GM12874 (cell line): ENCODE measurements around the gene NCBP3.

Experiments
- CTCF ChIP-seq: IDR thresholded peaks from 2 replicates; pipeline ENCODE4 v1.5.1; 2011; ENCODE audit warnings: low read depth, mild to moderate bottlenecking, control low read depth, low read length, moderate library complexity; ENCODE audit not compliant: insufficient read depth

The NCBP3 gene

GRCh38 chr17:3754066-3754457, 92.0 kb downstream of the NCBP3 start:
- TF ChIP-seq CTCF: no peak

DNA sequence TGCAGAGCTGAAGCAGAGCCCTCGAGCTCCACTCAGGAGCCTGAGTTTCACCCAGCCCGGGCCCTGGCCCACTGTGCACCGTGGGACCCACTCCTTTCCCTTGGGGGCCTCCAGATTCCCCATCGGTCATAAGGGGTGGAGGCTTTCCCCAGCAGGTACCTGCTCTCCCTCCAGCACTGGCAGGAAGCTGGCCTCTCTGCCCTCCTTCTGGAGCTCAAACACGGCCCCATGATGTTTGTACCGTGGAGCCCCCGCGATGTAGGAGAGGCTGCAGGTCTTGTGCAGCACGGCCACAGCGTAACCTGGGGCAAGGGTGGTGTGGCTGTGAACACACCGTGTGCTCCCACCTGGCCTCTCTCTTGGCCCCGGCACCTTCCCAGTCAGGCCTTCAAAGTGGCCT, 92.4 kb downstream of the NCBP3 start:
- TF ChIP-seq CTCF: no peak
